DND-41 (cell line): ENCODE data around the gene PGM1.

Experiments
- ATAC-seq: fragments of 200-7000 bp; cut with Tn5 transposase; 3 replicates; pipeline ENCODE4 v1.9.1; 2021; ENCODE audit warnings: low read depth; ENCODE audit not compliant: insufficient read depth
- DNase-seq: peaks from one replicate; pipeline ENCODE4 v3.0.0-alpha.2; 2020
- H2AFZ ChIP-seq: 2 replicates; pipeline ENCODE4 v1.6.0; 2012; ENCODE audit warnings: low read depth, low read length
- H3K27ac ChIP-seq: 2 replicates; pipeline ENCODE4 v1.5.1; 2012; ENCODE audit warnings: low read length, inconsistent platforms
- H3K27me3 ChIP-seq: fragments of 200-600 bp; sonication (generic); 2 replicates; pipeline ENCODE4 v1.6.0; 2012; ENCODE audit warnings: low read length, mild to moderate bottlenecking, inconsistent platforms; ENCODE audit not compliant: insufficient read depth, poor library complexity
- H3K36me3 ChIP-seq: 2 replicates; pipeline ENCODE4 v1.5.1; 2012; ENCODE audit warnings: low read length, inconsistent platforms; ENCODE audit not compliant: insufficient read depth
- H3K4me1 ChIP-seq: 2 replicates; pipeline ENCODE4 v1.5.1; 2012; ENCODE audit warnings: mild to moderate bottlenecking, low read length; ENCODE audit not compliant: insufficient read depth
- H3K4me2 ChIP-seq: 2 replicates; pipeline ENCODE4 v1.6.0; 2012; ENCODE audit warnings: mild to moderate bottlenecking, moderate library complexity, low read length, inconsistent platforms; ENCODE audit not compliant: insufficient read depth
- H3K4me3 ChIP-seq, 2 experiments: fragments of 200-600 bp in 1 of 2; shearing (Covaris generic) in 1 of 2; 2 replicates each; pipeline ENCODE4 v1.5.1; 2012 to 2016; ENCODE audit warnings: inconsistent platforms in 2 of 2, low read length in 2 of 2, mild to moderate bottlenecking in 2 of 2, low read depth in 1 of 2, moderate library complexity in 1 of 2
- H3K79me2 ChIP-seq: 2 replicates; pipeline ENCODE4 v1.6.0; 2012; ENCODE audit warnings: low read length, inconsistent platforms; ENCODE audit not compliant: insufficient read depth
- H3K9ac ChIP-seq: 2 replicates; pipeline ENCODE4 v1.6.0; 2012; ENCODE audit warnings: low read depth, mild to moderate bottlenecking, inconsistent platforms, low read length, moderate library complexity
- H3K9me3 ChIP-seq: 2 replicates; pipeline ENCODE4 v1.5.1; 2012; ENCODE audit warnings: low read length, moderate library complexity, mild to moderate bottlenecking, inconsistent platforms; ENCODE audit not compliant: insufficient read depth, severe bottlenecking
- H4K20me1 ChIP-seq: 2 replicates; pipeline ENCODE4 v1.6.0; 2012; ENCODE audit warnings: low read length; ENCODE audit not compliant: insufficient read depth
- EZH2 ChIP-seq: IDR thresholded peaks from 3 replicates; pipeline ENCODE4 v1.6.1; 2012; ENCODE audit warnings: borderline replicate concordance, low read depth, mild to moderate bottlenecking, moderate library complexity, low read length, inconsistent platforms; ENCODE audit not compliant: severe bottlenecking
- TF ChIP-seq, protein P1 (sequence below): IDR thresholded peaks from 2 replicates; pipeline ENCODE4 v1.5.1; 2012; ENCODE audit warnings: borderline replicate concordance, low read length, moderate library complexity, mild to moderate bottlenecking; ENCODE audit not compliant: poor library complexity, severe bottlenecking; ENCODE audit errors: extremely low read depth

PGM1 gene

GRCh38 chr1:63648689-63649088 is 55.5 kb downstream of the PGM1 start:
- H3K36me3 ChIP-seq: peaks cover 26% of the 10 kb centered on the region
- H3K9ac ChIP-seq: no peak overlapping the region
- TF ChIP-seq EZH2: no peak
- ATAC-seq (no peak), DNase-seq (no peak)
- no peak overlapping the region for H3K27ac ChIP-seq
- no peaks in the 10 kb centered on the region for H3K9me3 ChIP-seq
- no peak overlapping the region for H3K4me2 ChIP-seq
- H4K20me1 ChIP-seq: no peaks in the 10 kb centered on the region
- no peaks in the 10 kb centered on the region for H3K27me3 ChIP-seq
- H2AFZ ChIP-seq: no peak overlapping the region
- H3K79me2 ChIP-seq: no peaks in the 10 kb centered on the region
- peaks cover 20% of the 10 kb centered on the region for H3K4me1 ChIP-seq
- no peak overlapping the region for H3K4me3 ChIP-seq

DNA sequence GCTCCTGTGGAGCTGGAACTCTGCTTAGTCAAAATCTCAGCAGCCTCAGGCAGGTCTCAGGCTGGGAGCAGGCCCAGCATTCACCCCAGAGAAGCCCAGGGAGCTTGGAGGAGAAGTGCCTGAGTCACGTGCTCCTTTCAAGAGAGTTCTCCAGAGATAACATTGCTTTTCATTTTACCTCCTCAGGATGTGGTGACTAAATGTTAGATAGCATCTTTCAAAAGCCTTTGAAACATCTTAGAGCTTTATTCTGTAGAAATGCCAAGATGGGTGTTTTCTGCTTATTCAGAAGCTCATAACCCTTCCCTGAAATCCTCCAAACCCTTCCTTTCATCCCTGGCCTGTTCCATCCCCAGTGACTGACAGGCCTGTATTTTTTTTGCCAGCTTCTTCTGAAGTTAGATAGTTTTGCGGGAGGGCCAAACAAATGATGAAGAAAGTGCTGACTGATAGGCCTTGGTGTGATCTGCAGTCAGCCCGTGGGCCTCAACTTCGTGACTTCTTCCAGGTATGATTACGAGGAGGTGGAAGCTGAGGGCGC is 58.0 kb downstream of the PGM1 start:
- Histone ChIP-seq H3K36me3 (peaks cover 33% of the 10 kb centered on the region), H4K20me1 (no peaks in the 10 kb centered on the region), H3K27me3 (no peaks in the 10 kb centered on the region), H3K4me3 (no peak overlapping the region), H3K9me3 (no peaks in the 10 kb centered on the region), H3K9ac (no peak overlapping the region), H3K4me1 (peaks cover 20% of the 10 kb centered on the region), H3K27ac (peak overlapping the region; percentile 3; the same call in 1 of the 2 replicates), H2AFZ (no peak overlapping the region), H3K79me2 (no peaks in the 10 kb centered on the region), H3K4me2 (no peak overlapping the region)
- peak; percentile 60 for DNase-seq
- ATAC-seq: peak; percentile 98
- TF ChIP-seq EZH2: no peak
- TF ChIP-seq, protein P1, sequence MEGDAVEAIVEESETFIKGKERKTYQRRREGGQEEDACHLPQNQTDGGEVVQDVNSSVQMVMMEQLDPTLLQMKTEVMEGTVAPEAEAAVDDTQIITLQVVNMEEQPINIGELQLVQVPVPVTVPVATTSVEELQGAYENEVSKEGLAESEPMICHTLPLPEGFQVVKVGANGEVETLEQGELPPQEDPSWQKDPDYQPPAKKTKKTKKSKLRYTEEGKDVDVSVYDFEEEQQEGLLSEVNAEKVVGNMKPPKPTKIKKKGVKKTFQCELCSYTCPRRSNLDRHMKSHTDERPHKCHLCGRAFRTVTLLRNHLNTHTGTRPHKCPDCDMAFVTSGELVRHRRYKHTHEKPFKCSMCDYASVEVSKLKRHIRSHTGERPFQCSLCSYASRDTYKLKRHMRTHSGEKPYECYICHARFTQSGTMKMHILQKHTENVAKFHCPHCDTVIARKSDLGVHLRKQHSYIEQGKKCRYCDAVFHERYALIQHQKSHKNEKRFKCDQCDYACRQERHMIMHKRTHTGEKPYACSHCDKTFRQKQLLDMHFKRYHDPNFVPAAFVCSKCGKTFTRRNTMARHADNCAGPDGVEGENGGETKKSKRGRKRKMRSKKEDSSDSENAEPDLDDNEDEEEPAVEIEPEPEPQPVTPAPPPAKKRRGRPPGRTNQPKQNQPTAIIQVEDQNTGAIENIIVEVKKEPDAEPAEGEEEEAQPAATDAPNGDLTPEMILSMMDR: no peak

DNA sequence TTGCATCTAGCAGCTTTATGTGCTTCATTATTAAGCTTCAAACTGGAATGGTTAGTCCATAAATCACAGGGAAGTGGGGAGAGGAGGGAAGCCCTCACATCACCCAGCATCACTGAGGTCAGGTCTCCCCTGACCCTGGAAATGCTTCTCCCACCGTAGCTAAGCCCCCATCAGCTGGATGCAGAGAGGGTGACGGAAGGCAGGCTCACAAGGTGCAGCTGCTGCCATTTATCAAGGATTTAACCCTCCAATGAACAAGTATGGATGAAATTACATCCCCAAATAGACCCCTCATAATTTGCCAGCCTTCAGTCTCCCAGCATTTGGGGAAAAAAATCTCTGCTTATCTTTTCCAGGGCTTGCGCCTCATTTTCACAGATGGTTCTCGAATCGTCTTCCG is 60.8 kb downstream of the PGM1 start:
- Histone ChIP-seq H3K4me3 (no peak overlapping the region), H3K4me2 (no peak overlapping the region), H2AFZ (no peak overlapping the region), H3K27ac (no peak overlapping the region), H3K36me3 (peaks cover 27% of the 10 kb centered on the region), H3K79me2 (no peaks in the 10 kb centered on the region), H3K9ac (no peak overlapping the region), H3K4me1 (peaks cover 20% of the 10 kb centered on the region), H3K9me3 (no peaks in the 10 kb centered on the region), H3K27me3 (no peaks in the 10 kb centered on the region), H4K20me1 (no peaks in the 10 kb centered on the region)
- DNase-seq (no peak), ATAC-seq (no peak)
- TF ChIP-seq EZH2: no peak
- TF ChIP-seq, protein P1: no peak

- no peaks in the 10 kb centered on the region for H3K27me3 ChIP-seq
- peaks cover 6% of the 10 kb centered on the region; the same call in 1 of the 2 replicates for H3K36me3 ChIP-seq
- no peak overlapping the region for H2AFZ ChIP-seq
- no peak for ATAC-seq
- no peak overlapping the region for H3K4me3 ChIP-seq
- no peaks in the 10 kb centered on the region for H3K4me1 ChIP-seq
- H3K27ac ChIP-seq: no peak overlapping the region
- no peaks in the 10 kb centered on the region for H3K9me3 ChIP-seq
- DNase-seq: no peak
- H3K79me2 ChIP-seq: no peaks in the 10 kb centered on the region
- H3K9ac ChIP-seq: no peak overlapping the region
- no peak for TF ChIP-seq EZH2
- TF ChIP-seq, protein P1: no peak
- H3K4me2 ChIP-seq: no peak overlapping the region
- no peaks in the 10 kb centered on the region for H4K20me1 ChIP-seq
These were observed 66.2 kb downstream of the PGM1 start for GRCh38 chr1:63659448-63659847.
